Trophoblast cell (in vitro differentiated cells and primary cell): ENCODE results near the gene EEF2KMT. TPM values are rescaled to one million over a fixed set of nuclear protein-coding genes. Genes with fewer than 3 reads are reported as not detected.
"Not testable (repeated sequence)": the region's sequence is repeated elsewhere in the genome, so short reads cannot be mapped to it uniquely, and the experiment has no call there.

Experiments used
- DNase-seq, 2 donors: peaks; one replicate each; pipeline ENCODE4 v3.0.0-alpha.2; 2016
- H2AFZ ChIP-seq: 2 replicates; pipeline ENCODE4 v1.6.1; 2013; ENCODE audit warnings: low read length, moderate library complexity, mild to moderate bottlenecking; ENCODE audit not compliant: insufficient read depth, poor library complexity
- H2AK5ac ChIP-seq: 2 replicates; pipeline ENCODE4 v1.6.1; 2013; ENCODE audit warnings: mild to moderate bottlenecking, low read length
- H2BK120ac ChIP-seq: 2 replicates; pipeline ENCODE4 v1.6.1; 2013; ENCODE audit warnings: low read length, mild to moderate bottlenecking, moderate library complexity; ENCODE audit not compliant: insufficient read depth, poor library complexity
- H2BK12ac ChIP-seq: 2 replicates; pipeline ENCODE4 v1.6.1; 2013; ENCODE audit warnings: mild to moderate bottlenecking, low read length, moderate library complexity
- H2BK5ac ChIP-seq: 2 replicates; pipeline ENCODE4 v1.6.1; 2013; ENCODE audit warnings: low read length, low read depth, moderate library complexity, mild to moderate bottlenecking; ENCODE audit not compliant: poor library complexity
- H3K14ac ChIP-seq: 2 replicates; pipeline ENCODE4 v1.6.1; 2013; ENCODE audit warnings: mild to moderate bottlenecking, low read length
- H3K18ac ChIP-seq: 2 replicates; pipeline ENCODE4 v1.6.1; 2013; ENCODE audit warnings: mild to moderate bottlenecking, low read length
- H3K23ac ChIP-seq: 2 replicates; pipeline ENCODE4 v1.6.1; 2013; ENCODE audit warnings: low read length
- H3K27ac ChIP-seq: 2 replicates; pipeline ENCODE4 v1.5.1; 2013; ENCODE audit warnings: low read depth, mild to moderate bottlenecking, inconsistent platforms, low read length, moderate library complexity
- H3K27me3 ChIP-seq: 2 replicates; pipeline ENCODE4 v1.6.1; 2013; ENCODE audit warnings: inconsistent platforms, mild to moderate bottlenecking, low read length, moderate library complexity; ENCODE audit not compliant: insufficient read depth
- H3K36me3 ChIP-seq, 2 experiments: 1 replicate in 1 of 2; 2 replicates in 1 of 2; pipeline ENCODE4 v1.6.1; 2013; ENCODE audit warnings: low read length in 2 of 2, mild to moderate bottlenecking in 2 of 2, moderate library complexity in 1 of 2; ENCODE audit not compliant: insufficient read depth in 2 of 2, control insufficient read depth in 1 of 2
- H3K4ac ChIP-seq: 2 replicates; pipeline ENCODE4 v1.6.1; 2013; ENCODE audit warnings: low read depth, mild to moderate bottlenecking, low read length, moderate library complexity
- H3K4me1 ChIP-seq, 2 experiments: 1 replicate in 1 of 2; 2 replicates in 1 of 2; pipeline ENCODE4 v1.6.1; 2013; ENCODE audit warnings: low read length in 2 of 2, mild to moderate bottlenecking in 2 of 2, moderate library complexity in 1 of 2; ENCODE audit not compliant: insufficient read depth in 2 of 2, control insufficient read depth in 1 of 2
- H3K4me2 ChIP-seq: 2 replicates; pipeline ENCODE4 v1.6.1; 2013; ENCODE audit warnings: inconsistent platforms, mild to moderate bottlenecking, low read length, moderate library complexity
- H3K4me3 ChIP-seq: 2 replicates; pipeline ENCODE4 v1.5.1; 2013; ENCODE audit warnings: mild to moderate bottlenecking, low read depth, low read length, inconsistent platforms
- H3K79me1 ChIP-seq: one replicate; pipeline ENCODE4 v1.6.1; 2013; ENCODE audit warnings: low read length
- H3K79me2 ChIP-seq: 2 replicates; pipeline ENCODE4 v1.6.1; 2013; ENCODE audit warnings: low read length, mild to moderate bottlenecking; ENCODE audit not compliant: control insufficient read depth, insufficient read depth, poor library complexity
- H3K9ac ChIP-seq: 2 replicates; pipeline ENCODE4 v1.6.1; 2013; ENCODE audit warnings: mild to moderate bottlenecking, low read length
- H3K9me3 ChIP-seq: 2 replicates; pipeline ENCODE4 v1.6.1; 2013; ENCODE audit warnings: low read depth, mild to moderate bottlenecking, control low read depth, inconsistent platforms, low read length; ENCODE audit not compliant: insufficient read depth
- H4K12ac ChIP-seq: 2 replicates; pipeline ENCODE4 v1.6.1; 2013; ENCODE audit warnings: low read depth, mild to moderate bottlenecking, low read length, moderate library complexity
- H4K8ac ChIP-seq: 2 replicates; pipeline ENCODE4 v1.6.1; 2013; ENCODE audit warnings: low read depth, mild to moderate bottlenecking, low read length, moderate library complexity
- H4K91ac ChIP-seq: one replicate; pipeline ENCODE4 v1.6.1; 2013; ENCODE audit warnings: low read depth, mild to moderate bottlenecking, low read length, moderate library complexity
- WGBS: extraction: QIAGEN DNeasy Blood & Tissue Kit; methylation state at CpG from one replicate; pipeline ENCODE4 v1.1.7; 2013; ENCODE audit warnings: missing lambda C conversion rate; ENCODE audit not compliant: insufficient read length, insufficient coverage; ENCODE audit errors: extremely low coverage; 5-methylcytosine and 5-hydroxymethylcytosine counted together
- polyA plus RNA-seq: library from polyadenylated mRNA; stranded (reverse); fragments of 200-250 nt; gene quantifications from 2 replicates; pipeline ENCODE4 v1.2.3, GENCODE V29; 2013

The EEF2KMT gene
- polyA plus RNA-seq = 4.8 and 5.0 TPM in 2 replicates

- not testable (repeated sequence) for H2BK12ac ChIP-seq, H2AK5ac ChIP-seq, H2BK120ac ChIP-seq, H3K4me1 ChIP-seq, H3K9me3 ChIP-seq, H3K36me3 ChIP-seq, H4K12ac ChIP-seq, H3K27me3 ChIP-seq, H3K79me1 ChIP-seq, H3K23ac ChIP-seq, H3K79me2 ChIP-seq
- Histone ChIP-seq H3K18ac (peak within 1 kb of the TSS; percentile 55), H3K4me3 (peak within 1 kb of the TSS; percentile 88), H2AFZ (peak within 1 kb of the TSS; percentile 75), H4K91ac (peak within 1 kb of the TSS; percentile 19), H3K9ac (peak within 1 kb of the TSS; percentile 73), H3K27ac (peak within 1 kb of the TSS; percentile 41), H4K8ac (peak within 1 kb of the TSS; percentile 16), H3K4me2 (peak within 1 kb of the TSS; percentile 84), H2BK5ac (peak within 1 kb of the TSS; percentile 14), H3K14ac (peak within 1 kb of the TSS; percentile 64), H3K4ac (peak within 1 kb of the TSS; percentile 1)
- DNase-seq = peak; percentile 98 to 100
- WGBS = no CpG with 5 or more reads among the region's 67 CpGs
Observed at GRCh38 chr16:5097470-5098220, at the start of gene EEF2KMT. Gene EEF2KMT (minus strand): TSS chr16:5097795. CDS start chr16:5097739, 56 bp downstream.

- not testable (repeated sequence) for H2BK12ac ChIP-seq, H4K91ac ChIP-seq, H3K4me3 ChIP-seq, H4K12ac ChIP-seq, H4K8ac ChIP-seq, H3K9me3 ChIP-seq, H3K4ac ChIP-seq, H3K36me3 ChIP-seq, H3K23ac ChIP-seq, H3K4me1 ChIP-seq, H2BK120ac ChIP-seq, H3K27me3 ChIP-seq, H3K79me1 ChIP-seq, H3K9ac ChIP-seq, H2AK5ac ChIP-seq, DNase-seq, H3K4me2 ChIP-seq, H3K18ac ChIP-seq, H3K27ac ChIP-seq, H2AFZ ChIP-seq, H3K14ac ChIP-seq, H3K79me2 ChIP-seq, H2BK5ac ChIP-seq
- WGBS = no CpG with 5 or more reads among the region's 1 CpG
Observed at GRCh38 chr16:5144621-5144956, 47.0 kb upstream of the EEF2KMT start.

GRCh38 chr16:5143761-5144620 lies 46.4 kb upstream of the EEF2KMT start:
- no CpG with 5 or more reads among the region's 7 CpGs for WGBS
- DNase-seq = no peak
- H3K14ac ChIP-seq = no peak overlapping the region
- no peaks in the 10 kb centered on the region for H3K79me1 ChIP-seq
- H4K91ac ChIP-seq = no peak overlapping the region
- H2AFZ ChIP-seq = no peak overlapping the region
- no peak overlapping the region for H2AK5ac ChIP-seq
- no peak overlapping the region for H3K27ac ChIP-seq
- no peak overlapping the region for H3K4ac ChIP-seq
- no peak overlapping the region for H4K12ac ChIP-seq
- no peak overlapping the region for H3K9ac ChIP-seq
- no peak overlapping the region for H3K23ac ChIP-seq
- no peak overlapping the region for H4K8ac ChIP-seq
- no peaks in the 10 kb centered on the region for H3K36me3 ChIP-seq
- H3K4me2 ChIP-seq = no peak overlapping the region
- H2BK5ac ChIP-seq = no peak overlapping the region
- no peaks in the 10 kb centered on the region for H3K9me3 ChIP-seq
- H3K79me2 ChIP-seq = no peaks in the 10 kb centered on the region
- no peaks in the 10 kb centered on the region for H3K4me1 ChIP-seq
- no peak overlapping the region for H3K18ac ChIP-seq
- H2BK12ac ChIP-seq = no peak overlapping the region
- no peak overlapping the region for H3K4me3 ChIP-seq
- no peaks in the 10 kb centered on the region for H3K27me3 ChIP-seq
- no peak overlapping the region for H2BK120ac ChIP-seq

GRCh38 chr16:5140151-5140550 lies 42.6 kb upstream of the EEF2KMT start:
- H3K36me3 ChIP-seq, H3K27me3 ChIP-seq, H4K12ac ChIP-seq, H2BK120ac ChIP-seq, H3K9me3 ChIP-seq, DNase-seq, H4K91ac ChIP-seq, H2AK5ac ChIP-seq, H2AFZ ChIP-seq, H3K27ac ChIP-seq, H3K23ac ChIP-seq, H2BK12ac ChIP-seq, H3K4me2 ChIP-seq, H3K4ac ChIP-seq, H3K79me1 ChIP-seq, H3K4me1 ChIP-seq, H3K18ac ChIP-seq, H3K14ac ChIP-seq, H2BK5ac ChIP-seq, H3K9ac ChIP-seq, H3K79me2 ChIP-seq, H3K4me3 ChIP-seq, H4K8ac ChIP-seq: not testable (repeated sequence)
- no CpG with 5 or more reads among the region's 7 CpGs for WGBS
